Activated CD4-positive, alpha-beta memory T cell treated with anti-CD3 and anti-CD28 coated beads for 36 hours (primary cell): ENCODE measurements around the gene RPRD1B. TPM values are rescaled to one million over a fixed set of nuclear protein-coding genes. Genes with fewer than 3 reads are reported as not detected.

ENCODE experiments used
- CTCF ChIA-PET: fragments of 350-600 bp; sonication (Branson Sonifier 250); formaldehyde crosslinking; loops from one replicate; lab custom pipeline; 2021; ENCODE audit warnings: antibody characterized with exemption, inconsistent platforms; lab: Charles Lee
- POLR2A ChIA-PET: fragments of 350-600 bp; sonication (Branson Sonifier 250); formaldehyde crosslinking; loops from one replicate; lab custom pipeline; 2021; ENCODE audit warnings: antibody characterized with exemption; lab: Charles Lee
- DNase-seq: peaks from one replicate; pipeline ENCODE4 v3.0.0-alpha.2; 2020
- H3K27ac Mint-ChIP-seq: one replicate; pipeline ENCODE4 v1.8.0; 2021; ENCODE audit warnings: mixed read lengths
- H3K27me3 Mint-ChIP-seq: one replicate; pipeline ENCODE4 v1.8.0; 2021; ENCODE audit warnings: mixed read lengths
- H3K36me3 Mint-ChIP-seq: one replicate; pipeline ENCODE4 v1.8.0; 2021; ENCODE audit warnings: mixed read lengths
- H3K4me1 Mint-ChIP-seq: one replicate; pipeline ENCODE4 v1.8.0; 2021; ENCODE audit warnings: low read depth, mixed read lengths
- H3K4me3 Mint-ChIP-seq: one replicate; pipeline ENCODE4 v1.8.0; 2021; ENCODE audit warnings: mild to moderate bottlenecking, mixed read lengths
- H3K9me3 Mint-ChIP-seq: one replicate; pipeline ENCODE4 v1.8.0; 2021; ENCODE audit warnings: mixed read lengths
- intact Hi-C: fragments of 100-400 bp; cut with micrococcal nuclease; formaldehyde crosslinking; loops from one replicate; pipeline ENCODE4 v1.15.1; 2023
- total RNA-seq, 2 experiments: library from RNA; stranded (reverse); gene quantifications; one replicate each; pipeline ENCODE4 v1.2.3, GENCODE V29; 2021

RPRD1B gene
- total RNA-seq, 2 experiments from 2014 or later, result 26.2 to 28.9 TPM

DNA sequence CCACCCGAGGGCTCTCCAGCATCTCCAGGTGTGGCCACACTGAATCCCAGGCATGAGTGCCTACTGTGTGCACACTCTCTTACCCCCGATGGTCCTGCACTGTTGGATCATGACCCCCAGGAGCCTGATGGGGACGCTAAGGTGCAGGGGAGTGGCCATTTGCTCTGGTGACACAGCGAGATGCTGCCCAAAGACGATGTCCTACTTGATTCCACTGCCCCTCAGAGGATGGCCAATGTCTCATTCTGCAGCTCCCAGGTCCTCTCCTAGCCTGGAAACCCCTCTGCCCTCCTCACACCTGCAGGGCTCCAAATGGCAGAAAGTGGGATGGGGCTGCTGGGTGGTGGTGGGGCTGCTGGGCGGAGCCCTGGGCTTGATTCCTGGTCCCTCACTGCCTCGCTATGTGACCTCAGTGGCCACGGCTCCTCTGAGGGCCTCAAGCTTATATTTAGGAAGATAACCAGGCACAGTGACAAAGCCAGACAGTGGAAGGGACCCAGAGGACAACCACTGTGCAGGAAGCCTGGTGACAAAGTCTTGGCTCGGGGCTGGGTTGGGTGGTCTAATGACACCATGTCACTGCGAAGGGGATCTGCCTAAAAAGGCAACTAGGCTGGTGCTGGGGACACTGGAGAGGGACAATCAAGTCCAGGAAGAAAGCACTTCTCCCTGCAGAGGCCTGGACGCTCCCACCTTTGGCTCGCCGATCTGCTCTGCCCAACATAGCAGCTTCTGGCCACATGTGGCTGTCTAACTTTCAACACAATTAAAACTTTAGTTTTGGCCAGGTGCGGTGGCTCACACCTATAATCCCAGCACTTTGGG is 103.1 kb downstream of the RPRD1B start:
- intact Hi-C loops, result no loop called here
- Mint-ChIP-seq H3K4me3 (no peak overlapping the region), H3K27me3 (no peaks in the 10 kb centered on the region), H3K4me1 (peaks cover 4% of the 10 kb centered on the region), H3K36me3 (no peaks in the 10 kb centered on the region), H3K9me3 (no peaks in the 10 kb centered on the region), H3K27ac (no peak overlapping the region)
- ChIA-PET CTCF (no interaction called here), POLR2A (no interaction called here)
- no peak for DNase-seq

GRCh38 chr20:38137441-38138037 is 104.0 kb downstream of the RPRD1B start:
- ChIA-PET CTCF (no interaction called here), POLR2A (no interaction called here)
- Mint-ChIP-seq H3K9me3 (no peaks in the 10 kb centered on the region), H3K27ac (no peak overlapping the region), H3K4me3 (no peak overlapping the region), H3K36me3 (no peaks in the 10 kb centered on the region), H3K4me1 (peaks cover 4% of the 10 kb centered on the region), H3K27me3 (no peaks in the 10 kb centered on the region)
- intact Hi-C loops, result no loop called here
- no peak for DNase-seq

DNA sequence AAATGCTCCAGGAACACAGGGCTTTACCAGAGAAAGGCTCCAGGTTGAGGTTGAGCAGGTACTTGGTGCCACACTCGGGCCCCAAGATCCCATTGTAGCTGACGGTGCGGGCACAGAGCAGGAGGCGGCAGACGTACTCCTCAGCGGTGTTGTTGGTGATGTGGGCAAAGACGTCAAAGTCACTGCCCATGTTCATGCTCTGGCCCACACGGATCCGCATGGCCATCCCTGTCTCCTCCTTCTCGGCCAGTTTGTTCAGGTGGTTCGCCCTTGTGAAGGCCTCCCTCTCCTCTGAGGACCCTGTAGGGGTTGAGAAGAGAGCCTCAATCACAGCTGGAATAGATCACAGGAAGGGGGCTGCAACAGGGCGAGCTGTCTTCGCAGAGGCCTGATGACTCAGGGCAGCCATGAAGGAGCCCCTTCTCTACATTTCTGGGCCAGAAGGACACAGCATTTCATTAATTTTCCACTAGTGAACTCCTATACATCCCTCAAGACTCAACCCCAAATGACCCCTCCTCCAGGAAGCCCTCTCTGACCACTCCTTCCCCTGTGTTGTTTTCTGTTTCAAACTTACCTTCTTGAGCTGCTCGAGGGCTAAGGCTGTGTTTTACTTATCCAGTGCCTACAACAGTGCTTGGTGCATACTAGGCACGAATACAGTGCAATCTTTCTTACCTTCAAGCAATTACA is 104.7 kb downstream of the RPRD1B start:
- intact Hi-C loops, result no loop called here
- H3K27me3 Mint-ChIP-seq, result no peaks in the 10 kb centered on the region
- CTCF ChIA-PET, result no interaction called here
- peaks cover 4% of the 10 kb centered on the region for H3K4me1 Mint-ChIP-seq
- POLR2A ChIA-PET, result no interaction called here
- no peaks in the 10 kb centered on the region for H3K9me3 Mint-ChIP-seq
- no peak overlapping the region for H3K27ac Mint-ChIP-seq
- no peak for DNase-seq
- H3K4me3 Mint-ChIP-seq, result no peak overlapping the region
- H3K36me3 Mint-ChIP-seq, result no peaks in the 10 kb centered on the region

DNA sequence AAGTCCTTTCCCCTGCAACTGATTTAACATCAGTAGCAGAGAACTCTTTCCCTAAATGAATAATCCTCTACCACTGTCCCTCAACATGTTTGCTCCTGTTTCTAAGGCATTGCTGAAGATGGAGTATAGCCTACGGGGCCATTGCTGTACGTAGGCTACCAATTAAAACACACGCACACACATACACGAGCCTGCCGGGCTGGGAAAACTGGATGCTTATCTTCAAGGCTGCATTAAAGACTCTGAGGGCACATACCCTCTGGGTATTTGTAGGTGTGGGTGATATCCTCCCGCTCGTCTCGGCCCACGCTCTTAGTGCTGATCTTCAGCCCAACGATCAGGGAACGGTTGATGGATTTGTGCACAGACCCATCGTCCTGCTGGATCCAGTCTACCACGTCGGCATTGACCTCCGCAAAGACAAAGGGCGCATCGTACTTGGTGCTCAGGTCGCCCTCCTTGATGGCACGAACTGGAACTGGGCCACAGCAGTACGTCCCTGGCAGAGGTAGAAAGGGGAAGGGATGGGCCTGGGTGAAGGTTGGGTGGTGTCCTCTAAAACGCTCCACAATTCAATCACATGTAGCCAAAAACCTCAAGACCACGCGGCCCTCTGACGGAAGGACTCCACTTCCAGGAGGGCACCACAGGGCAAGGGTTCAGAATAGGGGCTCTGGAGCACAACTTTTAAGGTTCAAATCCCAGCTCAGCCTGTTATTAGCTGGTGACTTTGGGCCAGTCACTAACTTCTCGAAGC is 105.8 kb downstream of the RPRD1B start:
- no peaks in the 10 kb centered on the region for H3K36me3 Mint-ChIP-seq
- DNase-seq, result no peak
- peaks cover 4% of the 10 kb centered on the region for H3K4me1 Mint-ChIP-seq
- H3K4me3 Mint-ChIP-seq, result no peak overlapping the region
- H3K27me3 Mint-ChIP-seq, result no peaks in the 10 kb centered on the region
- ChIA-PET CTCF (interaction anchor here (1.1 kb wide), 1 partner anchor 66 kb away, joined by 3 read pairs; no protein-coding TSS in a partner anchor), POLR2A (no interaction called here)
- intact Hi-C loops, result no loop called here
- H3K27ac Mint-ChIP-seq, result no peak overlapping the region
- no peaks in the 10 kb centered on the region for H3K9me3 Mint-ChIP-seq

- CTCF ChIA-PET, result interaction anchor here (1.1 kb wide), 1 partner anchor 67 kb away, joined by 3 read pairs; no protein-coding TSS in a partner anchor
Observed at GRCh38 chr20:38139977-38140753, 106.6 kb downstream of the RPRD1B start.

DNA sequence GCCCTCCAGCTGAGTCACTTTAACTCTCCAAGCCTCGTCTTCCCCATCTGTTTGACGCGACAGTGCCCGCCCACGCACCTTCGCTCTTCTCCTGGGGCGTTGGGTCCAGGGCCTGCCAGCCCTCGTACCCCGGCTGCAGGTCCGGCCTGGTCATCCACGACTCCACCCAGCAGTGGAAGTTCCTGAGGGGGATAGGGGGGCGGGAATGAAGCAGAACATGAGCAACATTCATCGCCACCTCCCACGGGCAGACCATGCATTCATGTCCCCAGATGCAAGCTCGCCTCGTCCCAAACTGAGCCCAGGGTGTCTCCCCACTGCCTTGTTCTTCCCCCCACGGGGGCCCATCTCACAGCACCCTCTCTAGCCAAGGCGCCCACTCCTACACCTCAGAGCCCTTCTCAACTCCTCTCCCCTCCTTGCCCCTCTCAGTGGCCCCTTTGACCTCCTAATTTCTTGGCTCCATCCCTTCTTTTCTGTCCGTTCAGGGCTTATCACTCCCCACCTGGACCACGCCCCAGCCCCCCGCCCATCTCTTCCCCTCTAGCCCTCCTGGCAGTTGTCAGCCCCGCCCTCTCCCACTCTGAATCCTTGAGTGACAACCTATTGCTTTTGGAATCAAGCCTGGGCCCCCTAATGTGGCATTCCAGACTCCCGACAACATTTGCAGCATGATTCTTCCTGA is 107.8 kb downstream of the RPRD1B start:
- Mint-ChIP-seq H3K4me3 (no peak overlapping the region), H3K4me1 (no peaks in the 10 kb centered on the region), H3K9me3 (no peaks in the 10 kb centered on the region), H3K27me3 (no peaks in the 10 kb centered on the region), H3K27ac (no peak overlapping the region), H3K36me3 (no peaks in the 10 kb centered on the region)
- ChIA-PET CTCF (no interaction called here), POLR2A (no interaction called here)
- no peak for DNase-seq
- intact Hi-C loops, result no loop called here

More at GRCh38 chr20:38139977-38140753, 106.6 kb downstream of the RPRD1B start:
- DNase-seq, result no peak
- no peaks in the 10 kb centered on the region for H3K27me3 Mint-ChIP-seq
- H3K27ac Mint-ChIP-seq, result no peak overlapping the region
- H3K4me3 Mint-ChIP-seq, result no peak overlapping the region
- intact Hi-C loops, result no loop called here
- POLR2A ChIA-PET, result no interaction called here
- no peaks in the 10 kb centered on the region for H3K4me1 Mint-ChIP-seq
- H3K9me3 Mint-ChIP-seq, result no peaks in the 10 kb centered on the region
- H3K36me3 Mint-ChIP-seq, result no peaks in the 10 kb centered on the region

Other genes starting within 250 kb of the RPRD1B start
- not detected for gene VSTM2L, start 130.6 kb upstream of the RPRD1B start, total RNA-seq
- gene TTI1, start 290 bp upstream of the RPRD1B start, total RNA-seq, result 10 to 100 TPM; 31.8 to 32.7 TPM
- gene TGM2, start 131.5 kb downstream of the RPRD1B start, total RNA-seq, result not detected
- gene KIAA1755, start 227.0 kb downstream of the RPRD1B start, total RNA-seq, result not detected